CD4-positive, alpha-beta T cell (primary cell): ENCODE data around the gene TSHZ1. TPM values are rescaled to one million over a fixed set of nuclear protein-coding genes. Genes with fewer than 3 reads are reported as not detected.
A peak's percentile ranks its signal among the peaks of the same experiment; 100 is the strongest.

Experiments used
- ATAC-seq: fragments of 200-7000 bp; cut with Tn5 transposase; one replicate; pipeline ENCODE4 v1.10.0; 2022; ENCODE audit warnings: mild to moderate bottlenecking; ENCODE audit not compliant: poor library complexity
- CTCF ChIA-PET: fragments of 350-600 bp; sonication (Branson Sonifier 250); formaldehyde crosslinking; loops from one replicate; lab custom pipeline; 2021; ENCODE audit warnings: antibody characterized with exemption, inconsistent platforms; lab: Charles Lee
- POLR2A ChIA-PET: fragments of 350-600 bp; sonication (Branson Sonifier 250); formaldehyde crosslinking; loops from one replicate; lab custom pipeline; 2021; ENCODE audit warnings: antibody characterized with exemption, inconsistent platforms; lab: Charles Lee
- DNase-seq, 14 experiments: peaks; one replicate each; pipeline ENCODE4 v3.0.0-alpha.2; 2013 to 2020; ENCODE audit warnings: mixed read lengths in 2 of 14
- H3K27ac ChIP-seq, 2 donors: one replicate each; pipeline versions ENCODE4 v1.5.1 to v1.7.0; 2013; ENCODE audit warnings: low read length in 2 of 2, low read depth in 1 of 2, mild to moderate bottlenecking in 1 of 2
- H3K27me3 ChIP-seq, 2 experiments: 1 replicate in 1 of 2; 2 replicates in 1 of 2; pipeline versions ENCODE4 v1.6.1 to v1.7.0; 2013; ENCODE audit warnings: low read length in 2 of 2, control low read depth in 1 of 2, mild to moderate bottlenecking in 1 of 2, moderate library complexity in 1 of 2; ENCODE audit not compliant: insufficient read depth in 2 of 2, control insufficient read depth in 1 of 2
- H3K36me3 ChIP-seq: one replicate; pipeline ENCODE4 v1.6.1; 2013; ENCODE audit warnings: low read length, control low read depth; ENCODE audit not compliant: insufficient read depth
- H3K4me1 ChIP-seq: one replicate; pipeline ENCODE4 v1.6.1; 2013; ENCODE audit warnings: low read length, control low read depth; ENCODE audit not compliant: insufficient read depth
- H3K4me3 ChIP-seq: one replicate; pipeline ENCODE4 v1.5.1; 2013; ENCODE audit warnings: mild to moderate bottlenecking, low read length, moderate library complexity
- H3K9me3 ChIP-seq, 2 experiments: 1 replicate in 1 of 2; 2 replicates in 1 of 2; pipeline versions ENCODE4 v1.6.1 to v1.7.0; 2013; ENCODE audit warnings: low read length in 2 of 2, mild to moderate bottlenecking in 2 of 2, control low read depth in 1 of 2, moderate library complexity in 1 of 2; ENCODE audit not compliant: control insufficient read depth in 1 of 2, insufficient read depth in 1 of 2
- H3K27ac Mint-ChIP-seq: one replicate; pipeline ENCODE4 v1.8.0; 2020; ENCODE audit warnings: mixed read lengths
- H3K27me3 Mint-ChIP-seq: one replicate; pipeline ENCODE4 v1.8.0; 2021; ENCODE audit warnings: mixed read lengths
- H3K36me3 Mint-ChIP-seq: one replicate; pipeline ENCODE4 v1.8.0; 2021; ENCODE audit warnings: low read depth, mixed read lengths
- H3K4me1 Mint-ChIP-seq: one replicate; pipeline ENCODE4 v1.8.0; 2021; ENCODE audit warnings: low read depth, mixed read lengths
- H3K4me3 Mint-ChIP-seq: one replicate; pipeline ENCODE4 v1.8.0; 2020; ENCODE audit warnings: mild to moderate bottlenecking, mixed read lengths
- H3K9me3 Mint-ChIP-seq: one replicate; pipeline ENCODE4 v1.8.0; 2020; ENCODE audit warnings: mixed read lengths
- intact Hi-C, 2 experiments: fragments of 100-400 bp; cut with DNase I in 1 of 2; cut with micrococcal nuclease in 1 of 2; formaldehyde crosslinking; loops; one replicate each; pipeline versions ENCODE4 v1.15.1 to v1.9.0; 2023 to 2025; cut with DNase I, micrococcal nuclease
- total RNA-seq, 174 experiments: library from RNA in 2 of 174; stranded (reverse) in 2 of 174; gene quantifications; one replicate each; pipeline ENCODE4 v1.2.3 and lab custom pipeline; 2021 to 2026
- TF ChIP-seq, protein P1 (sequence below): fragments of 200-600 bp; IDR thresholded peaks from one replicate; pipeline ENCODE4 v1.8.0; 2022; ENCODE audit warnings: antibody characterized with exemption, mild to moderate bottlenecking

Gene TSHZ1
- total RNA-seq, 2 experiments from 2014 or later = 19.9 to 21.5 TPM

DNA sequence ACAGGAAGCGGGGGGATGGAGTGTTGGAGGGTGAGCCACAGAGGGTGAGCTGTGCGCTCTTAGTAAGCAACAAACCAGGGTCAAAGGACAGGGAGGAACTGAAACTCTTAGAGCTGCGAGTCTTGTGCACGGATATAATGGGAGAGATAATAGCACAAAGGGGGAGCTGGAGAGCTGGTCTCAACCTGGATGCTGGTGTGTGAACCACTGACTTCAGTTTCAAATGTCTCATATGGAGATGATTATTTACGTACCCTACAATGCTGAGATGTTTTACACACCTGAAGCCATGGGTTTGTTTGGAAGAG, 37.5 kb upstream of the TSHZ1 start:
- Mint-ChIP-seq H3K4me3 (no peak overlapping the region), H3K27me3 (no peaks in the 10 kb centered on the region), H3K4me1 (peaks cover 5% of the 10 kb centered on the region), H3K9me3 (no peaks in the 10 kb centered on the region), H3K36me3 (no peaks in the 10 kb centered on the region), H3K27ac (no peak overlapping the region)
- POLR2A ChIA-PET = no interaction called here
- Histone ChIP-seq H3K4me1 (no peaks in the 10 kb centered on the region), H3K27ac (no peak overlapping the region), H3K4me3 (no peak overlapping the region), H3K9me3 (no peaks in the 10 kb centered on the region), H3K27me3 (no peaks in the 10 kb centered on the region), H3K36me3 (no peaks in the 10 kb centered on the region)
- intact Hi-C loops = loop anchor here in 1 of 2 experiments (5.0 kb wide), 1 partner anchor 194 kb away; no protein-coding TSS in a partner anchor
- CTCF ChIA-PET = interaction anchor here (1.1 kb wide), 1 partner anchor 12 kb away, joined by 3 read pairs; no protein-coding TSS in a partner anchor
- ATAC-seq = no peak
- TF ChIP-seq, protein P1, sequence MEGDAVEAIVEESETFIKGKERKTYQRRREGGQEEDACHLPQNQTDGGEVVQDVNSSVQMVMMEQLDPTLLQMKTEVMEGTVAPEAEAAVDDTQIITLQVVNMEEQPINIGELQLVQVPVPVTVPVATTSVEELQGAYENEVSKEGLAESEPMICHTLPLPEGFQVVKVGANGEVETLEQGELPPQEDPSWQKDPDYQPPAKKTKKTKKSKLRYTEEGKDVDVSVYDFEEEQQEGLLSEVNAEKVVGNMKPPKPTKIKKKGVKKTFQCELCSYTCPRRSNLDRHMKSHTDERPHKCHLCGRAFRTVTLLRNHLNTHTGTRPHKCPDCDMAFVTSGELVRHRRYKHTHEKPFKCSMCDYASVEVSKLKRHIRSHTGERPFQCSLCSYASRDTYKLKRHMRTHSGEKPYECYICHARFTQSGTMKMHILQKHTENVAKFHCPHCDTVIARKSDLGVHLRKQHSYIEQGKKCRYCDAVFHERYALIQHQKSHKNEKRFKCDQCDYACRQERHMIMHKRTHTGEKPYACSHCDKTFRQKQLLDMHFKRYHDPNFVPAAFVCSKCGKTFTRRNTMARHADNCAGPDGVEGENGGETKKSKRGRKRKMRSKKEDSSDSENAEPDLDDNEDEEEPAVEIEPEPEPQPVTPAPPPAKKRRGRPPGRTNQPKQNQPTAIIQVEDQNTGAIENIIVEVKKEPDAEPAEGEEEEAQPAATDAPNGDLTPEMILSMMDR = no peak
- peak in 3 of 14 experiments; percentile 11 to 49 (median 44) for DNase-seq

DNA sequence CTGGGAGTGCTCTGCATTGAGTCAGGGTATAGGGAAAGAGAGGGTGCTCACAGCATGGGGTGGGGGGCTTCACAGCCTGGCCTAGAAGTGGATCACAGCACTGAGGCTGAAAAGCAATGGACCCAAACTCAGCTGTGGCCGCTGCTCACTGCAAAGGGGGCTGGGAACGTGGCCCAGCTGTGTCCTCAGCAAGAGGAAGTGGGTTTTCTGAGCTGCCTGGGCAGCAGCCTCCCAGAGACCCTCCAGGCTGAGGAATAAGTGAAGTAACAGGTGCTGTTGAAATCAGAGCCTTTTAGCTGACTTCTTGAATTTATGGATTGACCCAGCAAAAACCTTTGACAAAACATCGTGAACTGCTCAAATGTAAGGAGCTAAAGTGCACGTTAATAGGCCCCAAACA, 36.9 kb upstream of the TSHZ1 start:
- no peak overlapping the region for H3K4me3 Mint-ChIP-seq
- Histone ChIP-seq H3K4me1 (no peaks in the 10 kb centered on the region), H3K27ac (no peak overlapping the region), H3K9me3 (no peaks in the 10 kb centered on the region), H3K36me3 (no peaks in the 10 kb centered on the region), H3K27me3 (no peaks in the 10 kb centered on the region), H3K4me3 (no peak overlapping the region)
- H3K9me3 Mint-ChIP-seq = no peaks in the 10 kb centered on the region
- H3K4me1 Mint-ChIP-seq = peaks cover 5% of the 10 kb centered on the region
- ATAC-seq (no peak), DNase-seq (no peak)
- TF ChIP-seq, protein P1 = no peak
- intact Hi-C loops = loop anchor here in 1 of 2 experiments (5.0 kb wide), 1 partner anchor 194 kb away; no protein-coding TSS in a partner anchor
- H3K36me3 Mint-ChIP-seq = no peaks in the 10 kb centered on the region
- no peaks in the 10 kb centered on the region for H3K27me3 Mint-ChIP-seq
- ChIA-PET CTCF (no interaction called here), POLR2A (no interaction called here)
- no peak overlapping the region for H3K27ac Mint-ChIP-seq

DNA sequence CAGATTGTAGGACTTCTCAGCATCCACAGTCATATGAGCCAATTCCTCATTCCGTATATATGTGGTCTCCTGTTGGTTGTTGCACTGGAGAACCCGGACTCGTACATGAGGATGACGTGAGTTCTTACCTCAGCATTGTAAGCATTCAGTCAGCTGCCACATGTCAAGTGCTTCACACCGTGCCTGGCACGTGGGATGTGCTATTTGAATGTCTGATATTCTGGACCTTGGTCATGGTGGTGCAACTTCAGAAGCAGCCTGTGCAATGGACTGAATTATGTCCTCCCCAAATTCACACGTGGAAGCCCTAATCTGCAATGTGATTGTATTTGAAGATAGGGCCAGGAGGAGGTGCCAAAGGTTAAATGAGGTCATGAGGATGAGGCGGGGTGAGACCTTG, 33.7 kb upstream of the TSHZ1 start:
- ATAC-seq = no peak
- TF ChIP-seq, protein P1 = no peak
- ChIA-PET CTCF (no interaction called here), POLR2A (no interaction called here)
- Histone ChIP-seq H3K4me3 (no peak overlapping the region), H3K27ac (no peak overlapping the region), H3K9me3 (no peaks in the 10 kb centered on the region), H3K36me3 (no peaks in the 10 kb centered on the region), H3K4me1 (no peaks in the 10 kb centered on the region), H3K27me3 (no peaks in the 10 kb centered on the region)
- H3K4me3 Mint-ChIP-seq = no peak overlapping the region
- peaks cover 5% of the 10 kb centered on the region for H3K4me1 Mint-ChIP-seq
- H3K9me3 Mint-ChIP-seq = no peaks in the 10 kb centered on the region
- no peaks in the 10 kb centered on the region for H3K36me3 Mint-ChIP-seq
- no peak overlapping the region for H3K27ac Mint-ChIP-seq
- H3K27me3 Mint-ChIP-seq = no peaks in the 10 kb centered on the region
- DNase-seq = peak in 1 of 14 experiments; percentile 14
- intact Hi-C loops = loop anchor here in 1 of 2 experiments (5.0 kb wide), 1 partner anchor 300 kb away; no protein-coding TSS in a partner anchor
